Mesodermal cell (in vitro differentiated cells): ENCODE results near the gene FITM1.
A peak's percentile ranks its signal among the peaks of the same experiment; 100 is the strongest.

ENCODE experiments used
- H3K27ac ChIP-seq: 2 replicates; pipeline ENCODE4 v1.7.0; 2013; ENCODE audit warnings: mild to moderate bottlenecking, low read depth, low read length, moderate library complexity; ENCODE audit not compliant: severe bottlenecking
- H3K36me3 ChIP-seq: 2 replicates; pipeline ENCODE4 v1.7.1; 2013; ENCODE audit warnings: mild to moderate bottlenecking, low read length, moderate library complexity; ENCODE audit not compliant: control insufficient read depth, insufficient read depth
- H3K4me1 ChIP-seq: one replicate; pipeline ENCODE4 v1.7.1; 2013; ENCODE audit warnings: mild to moderate bottlenecking, low read length; ENCODE audit not compliant: insufficient read depth, control insufficient read depth, poor library complexity, severe bottlenecking
- H3K4me3 ChIP-seq: 2 replicates; pipeline ENCODE4 v1.7.0; 2013; ENCODE audit warnings: low read length, control low read depth, mild to moderate bottlenecking; ENCODE audit not compliant: insufficient read depth, poor library complexity, severe bottlenecking; ENCODE audit errors: extremely low read depth
- H3K9me3 ChIP-seq: 2 replicates; pipeline ENCODE4 v1.7.1; 2013; ENCODE audit warnings: mild to moderate bottlenecking, low read length, moderate library complexity; ENCODE audit not compliant: control insufficient read depth
- WGBS, 2 experiments: methylation state at CpG; one replicate each; pipeline ENCODE4 v1.1.5; 2013; ENCODE audit warnings: missing lambda C conversion rate in 2 of 2; ENCODE audit not compliant: insufficient coverage in 2 of 2; 5-methylcytosine and 5-hydroxymethylcytosine counted together

FITM1 gene

DNA sequence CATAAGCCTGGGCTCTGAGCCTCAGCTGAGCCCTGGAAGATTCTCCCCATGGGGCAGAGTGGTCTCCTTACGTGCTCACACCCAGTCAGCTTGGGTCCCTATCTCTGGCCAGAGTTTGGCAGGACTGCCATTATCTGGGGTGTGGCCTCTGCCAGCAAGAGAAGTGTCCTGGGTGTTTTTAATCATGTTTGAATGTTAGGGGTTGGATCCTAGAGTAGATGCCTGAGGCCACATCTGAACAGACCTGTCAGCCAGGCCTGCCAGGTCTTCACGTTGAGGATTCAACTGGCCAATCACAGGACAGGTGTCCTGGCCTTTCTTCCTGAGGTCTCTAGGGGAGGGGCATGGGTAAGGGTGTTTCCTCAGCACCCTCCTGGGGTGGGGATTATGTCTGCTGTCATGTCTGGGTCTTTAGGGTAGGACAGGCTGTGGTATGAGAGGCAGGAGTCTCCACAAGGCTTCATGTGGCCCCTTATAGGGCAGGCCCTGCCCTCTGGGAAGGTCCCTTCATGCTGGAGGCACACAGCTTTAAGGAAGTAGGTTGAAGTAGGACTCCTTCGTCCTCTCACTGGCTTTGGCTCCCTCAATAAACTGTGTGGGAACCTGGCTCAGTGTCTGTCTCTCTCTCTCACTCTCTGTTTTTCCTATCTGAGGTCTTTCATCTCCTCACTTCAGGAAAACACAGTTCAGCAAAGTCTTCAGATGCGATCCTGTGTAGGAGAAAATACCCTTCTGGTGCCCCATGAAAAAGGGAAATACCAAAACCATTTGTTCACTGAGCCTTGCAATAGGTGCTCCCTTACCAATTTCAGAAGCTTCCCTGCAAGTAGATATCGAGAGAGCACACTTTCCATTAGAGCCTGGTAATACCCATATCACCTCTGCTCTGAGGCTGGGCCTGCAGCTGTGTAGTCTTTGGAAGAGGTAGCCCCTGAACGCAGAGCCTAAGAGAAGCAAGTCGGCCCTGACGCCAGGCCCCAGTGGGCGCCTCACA lies 6.7 kb upstream of the FITM1 start:
- no peaks in the 10 kb centered on the region for H3K9me3 ChIP-seq
- H3K27ac ChIP-seq: no peak overlapping the region
- H3K36me3 ChIP-seq: peaks cover 24% of the 10 kb centered on the region
- H3K4me3 ChIP-seq: no peak overlapping the region
- WGBS, 2 experiments: 93% methylated on average over 5 to 9 of the region's 9 CpGs
- no peaks in the 10 kb centered on the region for H3K4me1 ChIP-seq

DNA sequence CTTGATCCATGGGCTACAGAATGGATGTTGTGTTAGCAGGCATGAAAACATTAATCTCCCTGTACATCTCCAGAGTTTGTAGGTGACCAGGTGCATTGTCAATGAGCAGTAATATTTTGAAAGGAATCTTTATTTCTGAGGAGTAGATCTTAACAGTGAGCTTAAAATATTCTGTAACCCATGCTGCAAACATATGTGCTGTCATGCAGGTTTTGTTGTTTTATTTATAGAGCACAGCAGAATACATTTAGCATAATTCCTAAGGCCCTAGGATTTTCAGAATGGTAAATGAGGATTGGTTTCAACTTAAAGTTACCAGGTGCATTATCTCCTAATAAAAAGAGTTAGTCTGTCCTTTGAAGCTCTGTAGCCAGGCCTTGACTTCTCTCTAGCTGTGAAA lies 3.5 kb upstream of the FITM1 start:
- H3K9me3 ChIP-seq: no peaks in the 10 kb centered on the region
- no peak overlapping the region for H3K27ac ChIP-seq
- H3K4me1 ChIP-seq: no peaks in the 10 kb centered on the region
- peaks cover 2% of the 10 kb centered on the region for H3K36me3 ChIP-seq
- no peak overlapping the region for H3K4me3 ChIP-seq

GRCh38 chr14:24127673-24128072 lies 2.8 kb upstream of the FITM1 start:
- Histone ChIP-seq H3K27ac (no peak overlapping the region), H3K36me3 (peaks cover 2% of the 10 kb centered on the region), H3K9me3 (no peaks in the 10 kb centered on the region), H3K4me1 (no peaks in the 10 kb centered on the region), H3K4me3 (no peak overlapping the region)
- 92 to 100% methylated on average over 1 to 2 of the region's 2 CpGs for WGBS, 2 experiments

DNA sequence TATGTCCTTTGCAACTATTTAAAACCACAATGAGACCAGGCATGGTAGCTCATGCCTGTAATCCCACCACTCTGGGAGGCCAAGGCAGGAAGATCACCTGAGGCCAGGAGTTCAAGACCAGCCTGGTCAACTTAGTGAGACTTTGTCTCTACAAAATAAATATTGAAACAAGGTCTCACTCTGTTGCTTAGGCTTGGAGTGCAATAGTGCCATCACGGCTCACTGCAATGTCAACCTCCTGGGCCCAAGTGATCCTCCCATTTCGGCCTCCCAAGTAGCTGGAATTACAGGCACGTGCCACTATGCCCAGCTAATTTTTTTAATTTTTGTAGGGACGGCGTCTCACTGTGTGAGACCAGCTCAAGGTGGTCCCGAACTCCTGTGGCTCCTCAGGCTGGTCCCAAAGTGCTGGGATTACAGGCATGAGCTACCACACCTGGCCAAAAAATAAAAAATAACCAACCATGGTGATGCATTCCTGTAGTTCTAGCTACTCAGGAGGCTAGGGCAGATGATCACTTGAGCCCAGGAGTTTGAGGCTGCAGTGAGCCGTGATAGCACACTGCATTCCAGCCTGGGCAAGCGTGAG lies 955 bp upstream of the FITM1 start:
- Histone ChIP-seq H3K4me3 (no peak overlapping the region), H3K9me3 (no peaks in the 10 kb centered on the region), H3K27ac (no peak overlapping the region), H3K4me1 (no peaks in the 10 kb centered on the region), H3K36me3 (no peaks in the 10 kb centered on the region)
- WGBS, 2 experiments: 88 to 97% methylated on average over 6 of the region's 8 CpGs

GRCh38 chr14:24130717-24131548 lies 474 bp downstream of the FITM1 start:
- H3K36me3 ChIP-seq: no peaks in the 10 kb centered on the region
- H3K9me3 ChIP-seq: no peaks in the 10 kb centered on the region
- no peak overlapping the region for H3K27ac ChIP-seq
- H3K4me1 ChIP-seq: no peaks in the 10 kb centered on the region
- no peak overlapping the region for H3K4me3 ChIP-seq
- WGBS, 2 experiments: 75 to 80% methylated on average over 2 to 6 of the region's 7 CpGs

- Histone ChIP-seq H3K36me3 (no peaks in the 10 kb centered on the region), H3K4me3 (no peak overlapping the region), H3K9me3 (no peaks in the 10 kb centered on the region), H3K27ac (no peak overlapping the region), H3K4me1 (peaks cover under 1% of the 10 kb centered on the region)
- WGBS, 2 experiments: 92% methylated on average over 12 to 15 of the region's 15 CpGs
Observed at GRCh38 chr14:24131549-24131966, 1.1 kb downstream of the FITM1 start.

DNA sequence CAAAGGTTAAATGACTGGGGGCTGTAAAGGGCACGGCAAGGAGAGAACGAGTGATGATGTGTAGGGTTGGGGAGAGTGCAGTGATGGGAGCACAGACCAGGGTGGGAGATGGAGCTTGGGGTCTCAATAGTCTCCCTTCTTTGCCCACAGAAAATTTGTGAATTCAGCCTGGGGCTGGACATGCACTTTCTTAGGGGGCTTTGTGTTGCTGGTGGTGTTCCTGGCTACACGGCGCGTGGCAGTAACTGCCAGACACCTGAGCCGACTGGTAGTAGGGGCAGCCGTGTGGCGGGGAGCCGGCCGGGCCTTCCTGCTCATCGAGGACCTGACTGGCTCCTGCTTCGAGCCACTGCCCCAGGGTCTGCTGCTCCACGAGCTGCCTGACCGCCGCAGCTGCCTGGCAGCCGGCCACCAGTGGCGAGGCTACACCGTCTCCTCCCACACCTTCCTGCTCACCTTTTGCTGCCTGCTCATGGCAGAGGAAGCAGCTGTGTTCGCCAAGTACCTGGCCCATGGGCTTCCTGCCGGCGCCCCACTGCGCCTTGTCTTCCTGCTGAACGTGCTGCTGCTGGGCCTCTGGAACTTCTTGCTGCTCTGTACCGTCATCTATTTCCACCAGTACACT lies 1.7 kb downstream of the FITM1 start:
- WGBS, 2 experiments: 87 to 92% methylated on average over 23 to 24 of the region's 24 CpGs
- no peak overlapping the region for H3K4me3 ChIP-seq
- H3K36me3 ChIP-seq: no peaks in the 10 kb centered on the region
- peaks cover 2% of the 10 kb centered on the region for H3K4me1 ChIP-seq
- no peak overlapping the region for H3K27ac ChIP-seq
- H3K9me3 ChIP-seq: no peaks in the 10 kb centered on the region

- Histone ChIP-seq H3K4me3 (no peak overlapping the region), H3K9me3 (no peaks in the 10 kb centered on the region), H3K27ac (no peak overlapping the region), H3K36me3 (peaks cover 5% of the 10 kb centered on the region), H3K4me1 (peaks cover 2% of the 10 kb centered on the region)
- WGBS, 2 experiments: 92% methylated on average over 2 of the region's 2 CpGs; no CpG with 5 or more reads in 1 of the 2 experiments
Observed at GRCh38 chr14:24132976-24133375, 2.5 kb downstream of the FITM1 start.

GRCh38 chr14:24133735-24134134 lies 3.3 kb downstream of the FITM1 start:
- H3K4me3 ChIP-seq: no peak overlapping the region
- peaks cover 2% of the 10 kb centered on the region for H3K4me1 ChIP-seq
- no peaks in the 10 kb centered on the region for H3K9me3 ChIP-seq
- WGBS, 2 experiments: no CpG with 5 or more reads among the region's 1 CpG
- H3K36me3 ChIP-seq: peaks cover 12% of the 10 kb centered on the region
- H3K27ac ChIP-seq: no peak overlapping the region

- H3K4me1 ChIP-seq: peaks cover 2% of the 10 kb centered on the region
- H3K9me3 ChIP-seq: no peaks in the 10 kb centered on the region
- H3K27ac ChIP-seq: no peak overlapping the region
- H3K4me3 ChIP-seq: peak overlapping the region; percentile 85
- WGBS, 2 experiments: 12 to 18% methylated on average over 9 of the region's 9 CpGs
- H3K36me3 ChIP-seq: peaks cover 22% of the 10 kb centered on the region
Observed at GRCh38 chr14:24135584-24135833, 5.0 kb downstream of the FITM1 start.
